Stimulated activated naive CD4-positive, alpha-beta T cell (primary cell): Measurements from ENCODE around the gene DAPK2.

Experiments used
- DNase-seq, 6 experiments: peaks; one replicate each; lab custom pipeline; 2025; lab: John Stamatoyannopoulos, UW

DAPK2 gene

GRCh38 chr15:63895787-63896218 lies 150.5 kb downstream of the DAPK2 start:
- DNase-seq = no peak

DNA sequence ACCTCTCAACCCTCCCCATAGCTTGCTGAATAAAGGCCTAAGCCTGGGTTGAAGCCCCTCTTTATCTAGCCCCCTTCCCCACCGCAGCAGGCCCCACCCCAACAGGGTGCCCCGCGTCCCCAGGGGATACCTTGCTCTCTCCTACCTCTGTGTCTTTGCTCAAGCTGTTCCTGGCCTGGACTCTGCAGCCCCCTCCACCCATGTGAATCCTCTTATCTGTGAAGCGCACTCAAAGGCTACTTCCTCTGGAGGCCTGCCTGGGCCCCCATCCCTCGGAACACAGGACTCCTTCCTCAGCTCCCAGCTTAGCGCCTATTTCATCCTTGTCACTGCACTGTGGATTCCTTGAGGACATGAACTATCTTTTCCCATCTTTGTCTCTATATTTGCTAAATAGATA lies 151.1 kb downstream of the DAPK2 start:
- no peak for DNase-seq

DNA sequence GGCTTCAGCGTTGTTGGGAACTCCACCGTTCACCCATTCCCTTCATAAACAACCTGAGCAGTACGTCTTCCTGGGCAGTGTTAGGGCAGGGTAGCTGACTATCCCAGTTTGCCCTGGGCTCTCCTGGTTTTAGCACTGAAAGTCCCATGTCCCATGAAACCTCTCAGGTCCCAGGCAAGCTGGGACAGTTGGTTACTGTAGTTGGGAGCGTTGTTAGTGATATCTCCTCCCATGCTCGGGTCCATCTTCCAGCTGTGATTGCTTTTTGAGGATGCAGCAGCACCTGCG lies 151.7 kb downstream of the DAPK2 start:
- DNase-seq = no peak

GRCh38 chr15:63893866-63894661 lies 152.2 kb downstream of the DAPK2 start:
- DNase-seq = no peak

- DNase-seq = peak; percentile 42 to 84 (median 65)
Measured at GRCh38 chr15:63892794-63893441, 153.4 kb downstream of the DAPK2 start.

GRCh38 chr15:63891768-63892133 lies 154.5 kb downstream of the DAPK2 start:
- no peak for DNase-seq

DNA sequence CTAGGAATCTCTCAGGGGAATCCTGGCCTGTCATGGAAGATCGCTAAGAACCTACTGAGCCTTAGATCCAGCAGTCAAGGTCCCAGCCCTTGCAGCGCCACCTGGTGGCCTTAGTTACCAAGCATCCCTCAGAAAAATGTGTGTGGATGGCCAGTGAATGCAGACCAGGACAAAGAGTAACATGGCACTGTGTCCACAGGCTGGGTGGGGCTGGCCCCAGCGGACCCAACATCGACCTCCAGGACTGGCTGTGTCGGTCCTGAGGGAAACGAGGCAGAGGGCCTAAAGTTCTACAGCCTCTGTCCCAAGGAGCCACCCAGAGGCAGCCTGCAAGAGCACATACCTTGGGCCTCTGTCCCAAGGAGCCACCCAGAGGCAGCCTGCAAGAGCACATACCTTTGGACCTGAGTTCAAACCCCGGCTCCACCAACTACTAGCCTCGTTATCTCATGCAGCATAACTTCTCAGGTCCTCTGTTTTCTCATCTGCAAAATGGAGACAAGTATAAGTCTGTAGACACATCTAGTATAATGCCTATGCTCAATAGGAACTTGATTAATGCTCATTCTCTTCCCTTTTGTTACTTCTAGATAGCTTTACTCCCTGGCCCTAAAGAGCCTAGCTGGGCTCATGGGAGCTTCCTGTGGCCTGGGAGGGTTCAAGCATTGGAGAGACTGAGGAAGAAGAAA lies 155.1 kb downstream of the DAPK2 start:
- peak; percentile 39 to 66 (median 61) for DNase-seq

DNA sequence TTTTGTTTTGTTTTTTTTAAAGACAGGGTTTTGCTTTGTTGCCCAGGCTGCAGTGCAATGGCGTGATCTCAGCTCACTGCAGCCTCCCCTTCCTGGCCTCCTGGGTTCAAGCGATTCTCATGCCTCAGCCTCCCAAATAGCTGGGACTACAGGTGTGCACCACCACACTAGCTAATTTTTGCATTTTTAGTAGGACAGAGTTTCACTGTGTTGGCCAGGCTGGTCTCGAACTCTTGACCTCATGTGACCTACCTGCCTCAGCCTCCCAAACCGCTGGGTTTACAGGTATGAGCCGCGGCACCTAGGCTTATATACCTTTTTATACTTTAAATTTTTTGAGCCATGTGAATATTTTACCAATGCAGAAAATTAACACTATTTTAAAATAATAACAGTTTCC lies 155.7 kb downstream of the DAPK2 start:
- no peak for DNase-seq

- DNase-seq = no peak
Measured at GRCh38 chr15:63889831-63890230, 156.5 kb downstream of the DAPK2 start.

GRCh38 chr15:63888823-63889222 lies 157.5 kb downstream of the DAPK2 start:
- DNase-seq = no peak

DNA sequence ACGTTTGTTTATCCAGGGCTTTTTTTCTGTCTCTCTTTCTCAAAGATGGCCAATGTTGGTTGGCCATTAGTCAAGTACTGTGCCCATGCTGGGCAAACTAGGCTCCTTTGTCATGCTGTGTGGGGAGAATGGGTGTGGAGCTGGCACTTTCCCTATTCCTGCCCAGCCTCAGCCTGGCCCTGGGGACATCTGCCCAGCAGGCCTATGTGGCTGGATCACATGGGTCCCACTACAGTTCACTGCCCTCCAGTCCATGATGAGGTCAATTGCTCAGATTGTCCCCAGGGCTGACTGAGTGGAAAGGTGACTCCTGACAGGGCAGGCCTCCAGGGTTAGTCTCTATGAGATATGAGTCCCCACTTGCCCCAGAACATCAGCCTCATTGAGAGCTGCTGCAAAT lies 158.1 kb downstream of the DAPK2 start:
- DNase-seq = no peak

DNA sequence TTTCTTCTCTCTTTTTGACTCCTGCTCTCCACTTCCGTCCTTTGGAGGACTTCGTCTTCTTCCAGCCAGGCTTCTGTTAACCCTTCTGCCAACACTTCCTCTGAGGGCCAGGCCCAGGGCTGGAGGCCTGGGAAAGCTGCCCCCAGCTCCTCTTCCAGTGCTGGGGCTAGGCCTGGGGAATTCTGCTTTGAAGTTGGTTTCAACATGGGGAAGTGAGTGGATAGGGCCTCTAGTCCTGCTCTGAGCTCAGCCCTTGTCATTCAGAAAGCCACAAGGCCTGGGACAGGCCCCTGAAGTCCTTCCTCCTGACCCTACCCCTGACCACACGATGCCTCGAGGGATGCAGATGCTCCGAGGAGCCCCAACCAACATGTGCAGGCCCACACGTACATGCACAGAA lies 158.7 kb downstream of the DAPK2 start:
- DNase-seq = no peak

- DNase-seq = no peak
Measured at GRCh38 chr15:63884953-63885352, 161.3 kb downstream of the DAPK2 start.

DNA sequence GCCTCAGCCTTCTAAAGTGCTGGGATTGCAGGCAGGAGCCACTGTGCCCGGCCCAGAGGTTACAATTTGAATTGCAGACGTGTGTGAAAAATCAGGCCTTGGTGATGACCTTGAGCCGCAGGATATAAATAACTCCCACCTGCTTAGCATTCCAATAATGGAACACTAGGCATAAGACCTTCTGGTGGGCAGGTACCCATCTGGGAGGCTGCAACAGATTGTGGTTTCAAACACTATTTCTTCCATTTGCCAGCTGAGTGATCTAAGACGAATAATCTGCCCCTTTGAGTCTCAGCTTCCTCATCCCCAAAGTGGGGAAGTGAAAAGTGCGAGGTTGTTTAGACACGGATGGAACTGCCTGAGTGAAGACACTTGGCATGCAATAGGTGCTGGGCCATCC lies 164.9 kb downstream of the DAPK2 start:
- no peak for DNase-seq

DNA sequence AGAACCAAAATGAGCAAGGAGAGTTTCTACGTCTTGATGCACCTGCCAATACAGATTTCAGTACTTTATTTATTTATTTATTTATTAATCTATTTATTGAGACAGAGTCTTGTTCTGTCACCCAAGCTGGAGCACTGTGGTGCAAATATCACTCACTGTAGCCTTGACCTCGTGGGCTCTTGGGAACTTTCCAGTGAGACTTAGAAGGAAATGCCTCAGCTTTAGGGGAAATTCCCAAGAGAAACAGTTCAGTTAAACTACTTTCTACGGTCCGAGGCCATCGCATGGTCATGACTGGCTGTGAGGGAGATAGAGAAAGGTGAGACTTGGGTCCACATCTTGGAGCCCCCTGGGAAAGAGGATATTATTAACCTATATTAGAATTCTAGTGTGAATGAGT lies 165.5 kb downstream of the DAPK2 start:
- no peak for DNase-seq

GRCh38 chr15:63879995-63880394 lies 166.3 kb downstream of the DAPK2 start:
- no peak for DNase-seq

DNA sequence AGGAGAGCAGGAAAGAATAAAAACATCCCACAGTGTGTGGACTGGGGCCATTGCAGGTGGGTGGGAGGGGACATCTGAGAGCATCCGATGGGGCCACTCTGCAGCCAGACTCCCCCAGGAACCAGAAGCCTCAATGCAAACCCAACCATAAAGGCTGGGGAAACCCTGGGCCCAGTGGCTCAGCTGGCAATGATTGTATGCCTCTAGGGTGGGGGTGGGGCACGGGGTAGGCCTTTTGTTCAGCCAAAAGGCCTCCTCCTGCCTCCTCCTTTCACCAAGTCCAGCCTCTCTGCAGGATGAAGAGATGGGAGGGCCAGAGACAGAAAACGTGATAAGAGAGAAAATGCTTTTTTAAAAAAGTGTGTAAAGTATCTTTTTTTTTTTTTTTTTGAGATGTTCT lies 167.1 kb downstream of the DAPK2 start:
- no peak for DNase-seq

GRCh38 chr15:63877713-63878271 lies 168.5 kb downstream of the DAPK2 start:
- DNase-seq = no peak

DNA sequence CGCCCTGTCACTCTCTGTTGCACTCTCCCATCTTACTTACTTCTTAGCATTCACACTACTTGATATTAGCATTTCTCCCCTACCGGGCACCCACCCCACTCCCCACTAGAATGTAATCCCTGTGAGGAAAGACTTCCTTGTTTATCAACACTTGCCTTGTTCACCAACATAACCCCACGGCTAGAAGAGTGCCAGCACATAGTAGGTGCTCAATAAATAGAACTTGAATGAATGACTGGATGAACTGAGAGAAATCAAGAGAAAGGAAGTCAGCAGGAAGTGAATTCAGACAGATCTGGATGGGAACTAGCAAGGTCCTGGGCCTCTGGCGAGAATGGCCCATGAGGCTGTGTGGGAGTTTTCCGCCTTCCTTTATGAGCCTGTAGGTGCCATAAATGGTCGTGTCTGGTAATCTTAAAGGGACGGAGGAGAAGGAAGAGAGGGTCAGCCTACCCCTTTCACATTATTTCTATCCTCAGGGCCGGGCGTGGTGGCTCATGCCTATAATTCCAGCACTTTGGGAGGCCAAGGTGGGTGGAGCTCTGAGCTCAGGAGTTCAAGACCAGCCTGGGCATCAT lies 170.1 kb downstream of the DAPK2 start:
- no peak for DNase-seq

DNA sequence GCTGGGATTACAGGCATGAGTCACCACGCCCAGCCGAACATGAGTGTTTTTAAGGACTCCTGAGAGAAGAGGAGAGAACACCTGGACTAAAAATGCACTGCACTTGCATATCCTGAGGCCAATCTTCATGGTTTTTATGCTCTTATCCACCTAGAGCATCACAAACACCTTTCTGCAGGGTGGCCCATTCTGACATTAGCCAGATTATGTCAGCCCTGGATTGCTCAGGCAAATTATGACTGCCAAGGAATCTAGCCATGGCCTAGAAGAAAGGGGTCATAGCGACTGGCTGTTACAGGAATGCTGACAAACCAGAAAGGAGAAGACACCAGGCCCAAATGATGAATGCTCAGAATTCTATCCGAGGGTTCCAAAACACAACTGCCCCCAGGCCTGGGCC lies 171.7 kb downstream of the DAPK2 start:
- DNase-seq = no peak

GRCh38 chr15:63872759-63873510 lies 173.3 kb downstream of the DAPK2 start:
- DNase-seq = no peak
